ENCODE data around the gene PRICKLE3. TPM values are rescaled to one million over a fixed set of nuclear protein-coding genes. Genes with fewer than 3 reads are reported as not detected.
"Not testable (repeated sequence)": the region's sequence is repeated elsewhere in the genome, so short reads cannot be mapped to it uniquely, and the experiment has no call there.

PRICKLE3 gene
- total and polyA plus RNA-seq, 2 experiments from 2014 or later, result 4.7 to 13.7 TPM

DNA sequence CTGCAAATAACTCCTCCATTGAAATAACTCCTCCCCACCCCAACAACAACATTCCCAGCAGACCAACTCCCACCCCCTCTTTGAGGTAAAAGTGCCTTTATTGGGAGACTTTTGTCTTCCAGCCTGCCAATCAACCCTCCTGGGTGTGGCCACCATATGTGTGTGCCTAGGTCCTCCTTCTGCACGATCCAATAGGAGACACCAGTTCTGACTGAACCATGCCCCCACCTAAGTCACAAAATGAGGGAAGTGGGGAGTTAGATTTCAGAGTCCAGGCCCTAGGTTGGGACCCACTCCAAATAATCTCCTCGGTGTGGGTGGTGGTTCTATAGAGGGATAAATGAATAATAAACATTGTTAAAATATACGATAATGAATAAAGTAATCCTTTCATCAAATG lies 11.4 kb downstream of the PRICKLE3 start (continued):
- TF ChIP-seq, protein P1, sequence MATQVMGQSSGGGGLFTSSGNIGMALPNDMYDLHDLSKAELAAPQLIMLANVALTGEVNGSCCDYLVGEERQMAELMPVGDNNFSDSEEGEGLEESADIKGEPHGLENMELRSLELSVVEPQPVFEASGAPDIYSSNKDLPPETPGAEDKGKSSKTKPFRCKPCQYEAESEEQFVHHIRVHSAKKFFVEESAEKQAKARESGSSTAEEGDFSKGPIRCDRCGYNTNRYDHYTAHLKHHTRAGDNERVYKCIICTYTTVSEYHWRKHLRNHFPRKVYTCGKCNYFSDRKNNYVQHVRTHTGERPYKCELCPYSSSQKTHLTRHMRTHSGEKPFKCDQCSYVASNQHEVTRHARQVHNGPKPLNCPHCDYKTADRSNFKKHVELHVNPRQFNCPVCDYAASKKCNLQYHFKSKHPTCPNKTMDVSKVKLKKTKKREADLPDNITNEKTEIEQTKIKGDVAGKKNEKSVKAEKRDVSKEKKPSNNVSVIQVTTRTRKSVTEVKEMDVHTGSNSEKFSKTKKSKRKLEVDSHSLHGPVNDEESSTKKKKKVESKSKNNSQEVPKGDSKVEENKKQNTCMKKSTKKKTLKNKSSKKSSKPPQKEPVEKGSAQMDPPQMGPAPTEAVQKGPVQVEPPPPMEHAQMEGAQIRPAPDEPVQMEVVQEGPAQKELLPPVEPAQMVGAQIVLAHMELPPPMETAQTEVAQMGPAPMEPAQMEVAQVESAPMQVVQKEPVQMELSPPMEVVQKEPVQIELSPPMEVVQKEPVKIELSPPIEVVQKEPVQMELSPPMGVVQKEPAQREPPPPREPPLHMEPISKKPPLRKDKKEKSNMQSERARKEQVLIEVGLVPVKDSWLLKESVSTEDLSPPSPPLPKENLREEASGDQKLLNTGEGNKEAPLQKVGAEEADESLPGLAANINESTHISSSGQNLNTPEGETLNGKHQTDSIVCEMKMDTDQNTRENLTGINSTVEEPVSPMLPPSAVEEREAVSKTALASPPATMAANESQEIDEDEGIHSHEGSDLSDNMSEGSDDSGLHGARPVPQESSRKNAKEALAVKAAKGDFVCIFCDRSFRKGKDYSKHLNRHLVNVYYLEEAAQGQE (IDR thresholded peaks at IDR 0.05; ENCODE audit: unreplicated experiment), result no peak
- TF ChIP-seq STAT1 (IDR thresholded peaks at IDR 0.05; ENCODE audit: unreplicated experiment) (no peak), ZNF114 (CRISPR knock-in tag; IDR thresholded peaks at IDR 0.05) (no peak), POLR2AphosphoS5 (IDR thresholded peaks at IDR 0.05; ENCODE audit: low read depth) (no peak)

GRCh38 chrX:49173544-49173943 lies 12.6 kb downstream of the PRICKLE3 start:
- not testable (repeated sequence) for H3K4me3 Mint-ChIP-seq, H3K4me3 ChIP-seq, H3K9me3 Mint-ChIP-seq

GRCh38 chrX:49172280-49172780 lies 13.8 kb downstream of the PRICKLE3 start:
- H3K27me3 Mint-ChIP-seq (ENCODE audit: insufficient read depth, low read depth, poor library complexity), result peaks cover 19% of the 10 kb centered on the region
- no peaks in the 10 kb centered on the region for H3K79me2 ChIP-seq (replicated peaks; ENCODE audit: insufficient read depth)
- H3K9me3 Mint-ChIP-seq, result no peaks in the 10 kb centered on the region; the same call in 2 of the 3 replicates
- H3K36me3 Mint-ChIP-seq (ENCODE audit: low read depth), result peaks cover 11% of the 10 kb centered on the region; the same call in 1 of the 3 replicates
- H3K4me2 ChIP-seq, result peak overlapping the region; percentile 82
- H3K4me3 ChIP-seq, result peak overlapping the region; percentile 59
- H3K27ac ChIP-seq (ENCODE audit: low read depth), result no peak overlapping the region
- no peaks in the 10 kb centered on the region for H4K20me1 ChIP-seq (replicated peaks; ENCODE audit: insufficient read depth)
- TF ChIP-seq EZH2 (IDR thresholded peaks at IDR 0.05; ENCODE audit: low read depth, unreplicated experiment) (no peak), JUNB (IDR thresholded peaks at IDR 0.05; ENCODE audit: unreplicated experiment) (no peak), ZNF114 (CRISPR knock-in tag; IDR thresholded peaks at IDR 0.05) (no peak)
- TF ChIP-seq, protein P1 (IDR thresholded peaks at IDR 0.05; ENCODE audit: unreplicated experiment), result no peak
- peak overlapping the region; percentile 59; the same call in 1 of the 2 replicates for H2AFZ ChIP-seq
- H3K4me1 Mint-ChIP-seq, result peaks cover 20% of the 10 kb centered on the region
- ATAC-seq (peak; percentile 56), DNase-seq (ENCODE audit: low spot score) (peak; percentile 57)
- no peaks in the 10 kb centered on the region; the same call in 1 of the 2 replicates for H3K4me1 ChIP-seq (ENCODE audit: insufficient read depth)
- H3K27ac Mint-ChIP-seq, result no peak overlapping the region
- no peaks in the 10 kb centered on the region for H3K36me3 ChIP-seq (ENCODE audit: insufficient read depth)
- no peaks in the 10 kb centered on the region for H3F3A ChIP-seq (replicated peaks; ENCODE audit: low read depth)
- H3K9me2 ChIP-seq (ENCODE audit: insufficient read depth), result no peaks in the 10 kb centered on the region
- H3K27me3 ChIP-seq (ENCODE audit: insufficient read depth), result peaks cover 50% of the 10 kb centered on the region
- H3K4me3 Mint-ChIP-seq, result peak overlapping the region; percentile 72

More at GRCh38 chrX:49173544-49173943, 12.6 kb downstream of the PRICKLE3 start:
- not testable (repeated sequence) for H2AFZ ChIP-seq; H3K4me2 ChIP-seq; H3K36me3 ChIP-seq (ENCODE audit: insufficient read depth); H3F3A ChIP-seq (replicated peaks; ENCODE audit: low read depth); H4K20me1 ChIP-seq (replicated peaks; ENCODE audit: insufficient read depth); DNase-seq (ENCODE audit: low spot score); H3K27ac Mint-ChIP-seq; H3K4me1 ChIP-seq (ENCODE audit: insufficient read depth); ATAC-seq; H3K9me2 ChIP-seq (ENCODE audit: insufficient read depth); H3K79me2 ChIP-seq (replicated peaks; ENCODE audit: insufficient read depth); H3K27ac ChIP-seq (ENCODE audit: low read depth)
- Mint-ChIP-seq H3K36me3 (ENCODE audit: low read depth) (peaks cover 15% of the 10 kb centered on the region; the same call in 1 of the 3 replicates), H3K27me3 (ENCODE audit: insufficient read depth, low read depth, poor library complexity) (peaks cover 17% of the 10 kb centered on the region), H3K4me1 (peaks cover 14% of the 10 kb centered on the region)
- peaks cover 41% of the 10 kb centered on the region for H3K27me3 ChIP-seq (ENCODE audit: insufficient read depth)
